ENCODE results near the gene FREY1.

FREY1 gene

DNA sequence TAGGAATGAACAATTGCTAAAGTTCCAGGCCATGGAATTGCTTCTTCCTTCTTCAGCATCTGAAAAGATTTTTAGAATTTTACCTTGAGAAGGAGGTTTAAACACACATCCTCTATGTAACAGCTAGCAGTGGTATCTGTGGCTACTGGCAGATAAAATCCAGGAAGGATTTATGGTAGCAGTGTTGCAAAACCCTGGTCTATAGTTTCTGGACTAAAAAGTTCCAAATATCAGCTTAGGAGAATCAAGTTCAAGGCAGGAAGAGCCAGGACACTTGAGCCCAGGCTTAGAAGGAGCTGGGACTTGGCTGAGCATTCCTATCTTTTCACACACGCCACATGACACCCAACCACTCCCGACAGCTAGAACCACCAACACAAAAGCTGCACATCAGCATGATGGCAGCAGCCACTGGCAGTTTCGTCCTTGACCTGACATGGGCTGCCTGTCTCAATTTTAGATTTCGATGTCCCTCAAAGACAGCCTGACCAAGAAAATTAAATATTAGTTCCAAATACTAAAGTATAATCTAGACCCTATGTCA, 29.5 kb upstream of the FREY1 start:
- no peak for TF ChIP-seq CTCF (IDR thresholded peaks at IDR 0.05; ENCODE audit: low read depth, low read length, poor library complexity, severe bottlenecking)
- Histone ChIP-seq H4K20me1 (ENCODE audit: control insufficient read depth, insufficient read depth, low read depth, low read length) (no peaks in the 10 kb centered on the region), H3K27ac (ENCODE audit: low read depth, low read length) (no peak overlapping the region)

DNA sequence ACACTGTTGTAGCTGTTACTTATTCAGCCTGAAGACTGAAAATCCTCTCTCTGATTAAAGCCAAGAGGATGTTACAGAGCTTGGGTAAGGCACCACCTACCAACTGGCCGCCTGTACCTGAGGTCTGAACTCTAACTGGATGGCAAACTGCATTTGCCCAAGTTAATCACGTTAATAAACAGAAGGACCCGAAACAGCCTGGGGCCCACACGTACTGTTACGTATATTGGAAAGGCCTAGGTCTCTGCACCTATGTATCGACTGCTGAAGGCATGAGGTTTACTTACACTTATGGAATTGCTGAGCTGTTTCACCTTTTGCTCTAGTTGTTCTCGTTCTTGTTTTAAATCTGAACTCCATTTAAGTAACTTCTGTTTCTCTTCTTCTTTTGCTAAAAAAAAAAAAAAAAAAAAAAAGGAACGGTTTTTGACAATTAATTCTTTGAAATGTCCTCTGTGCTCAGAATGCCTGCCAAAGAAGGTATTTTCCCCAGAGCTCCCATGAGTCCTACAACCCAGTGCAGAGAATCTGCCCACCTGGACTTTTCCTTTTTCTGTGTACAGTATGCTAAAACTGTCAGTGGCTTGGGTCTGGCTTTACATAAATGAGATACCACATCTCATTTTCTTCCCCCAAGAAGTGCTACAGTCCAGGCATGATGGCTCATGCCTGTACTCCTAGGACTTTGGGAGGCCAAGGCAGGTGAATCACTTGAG, 28.4 kb upstream of the FREY1 start:
- Histone ChIP-seq H3K79me2 (ENCODE audit: control insufficient read depth, low read length) (peaks cover 31% of the 10 kb centered on the region), H3K27me3 (ENCODE audit: control insufficient read depth, low read length) (no peaks in the 10 kb centered on the region), H3K36me3 (ENCODE audit: control insufficient read depth, low read length) (peaks cover 48% of the 10 kb centered on the region), H3K4me3 (ENCODE audit: low read length) (peak overlapping the region; percentile 25), H3K27ac (ENCODE audit: low read depth, low read length) (peak overlapping the region; percentile 36), H3K9me3 (ENCODE audit: control insufficient read depth, insufficient read depth, low read length) (no peaks in the 10 kb centered on the region), H4K20me1 (ENCODE audit: control insufficient read depth, insufficient read depth, low read depth, low read length) (no peaks in the 10 kb centered on the region), H3K4me1 (ENCODE audit: control insufficient read depth, low read length) (peaks cover 92% of the 10 kb centered on the region), H3F3A (ENCODE audit: control insufficient read depth, insufficient read depth) (peaks cover 38% of the 10 kb centered on the region), H3K9me2 (replicated peaks; ENCODE audit: control insufficient read depth, low read length) (no peaks in the 10 kb centered on the region), H3K4me2 (ENCODE audit: low read length) (peak overlapping the region; percentile 75)
- no peak for TF ChIP-seq CTCF (IDR thresholded peaks at IDR 0.05; ENCODE audit: low read depth, low read length, poor library complexity, severe bottlenecking)

More for the DNA sequence above, 29.5 kb upstream of the FREY1 start:
- Histone ChIP-seq H3K9me3 (ENCODE audit: control insufficient read depth, insufficient read depth, low read length) (no peaks in the 10 kb centered on the region), H3K36me3 (ENCODE audit: control insufficient read depth, low read length) (peaks cover 41% of the 10 kb centered on the region), H3K79me2 (ENCODE audit: control insufficient read depth, low read length) (peaks cover 24% of the 10 kb centered on the region), H3F3A (ENCODE audit: control insufficient read depth, insufficient read depth) (peaks cover 32% of the 10 kb centered on the region), H3K4me3 (ENCODE audit: low read length) (no peak overlapping the region), H3K9me2 (replicated peaks; ENCODE audit: control insufficient read depth, low read length) (no peaks in the 10 kb centered on the region), H3K4me1 (ENCODE audit: control insufficient read depth, low read length) (peaks cover 81% of the 10 kb centered on the region), H3K27me3 (ENCODE audit: control insufficient read depth, low read length) (no peaks in the 10 kb centered on the region), H3K4me2 (ENCODE audit: low read length) (no peak overlapping the region)

DNA sequence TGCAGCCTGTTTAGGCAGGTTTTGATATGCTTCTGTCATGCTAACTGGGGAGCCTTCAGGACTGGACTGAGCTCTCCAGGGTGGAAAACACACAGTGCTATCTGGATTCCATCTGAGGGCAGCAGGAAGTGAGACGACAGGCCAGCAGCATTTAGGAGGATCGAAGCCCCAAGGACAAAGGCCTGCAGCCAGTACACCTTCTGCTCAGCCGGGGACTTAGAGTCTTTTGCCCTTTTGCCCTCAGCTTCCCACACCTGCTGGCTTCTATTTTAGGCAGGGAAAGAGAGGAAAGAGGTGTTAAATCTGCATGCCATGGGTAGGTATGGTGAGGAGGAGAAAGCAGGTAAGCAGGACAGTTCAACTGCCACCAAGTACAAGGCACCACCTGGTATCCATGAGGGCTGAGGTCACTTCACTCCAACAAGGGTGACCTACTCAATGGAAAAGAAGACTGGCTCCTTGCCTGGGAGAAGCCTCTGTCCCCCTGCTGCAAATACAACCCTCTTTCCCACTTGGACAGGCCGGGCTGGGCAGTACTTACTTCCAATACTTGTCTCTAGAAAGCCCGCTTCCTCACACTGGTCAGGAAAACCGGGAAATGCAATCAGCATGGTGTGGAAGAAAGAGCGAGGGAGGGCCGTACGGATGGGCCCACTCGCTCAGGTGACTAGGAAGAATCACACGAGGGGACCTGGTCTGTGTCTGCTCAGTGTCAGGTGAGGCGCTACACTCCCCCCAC, 27.7 kb upstream of the FREY1 start:
- H3K27me3 ChIP-seq (ENCODE audit: control insufficient read depth, low read length) = no peaks in the 10 kb centered on the region
- peak overlapping the region; percentile 75 for H3K4me2 ChIP-seq (ENCODE audit: low read length)
- H3K27ac ChIP-seq (ENCODE audit: low read depth, low read length) = peak overlapping the region; percentile 98
- H3K4me3 ChIP-seq (ENCODE audit: low read length) = peak overlapping the region; percentile 78
- peaks cover 31% of the 10 kb centered on the region for H3K79me2 ChIP-seq (ENCODE audit: control insufficient read depth, low read length)
- peaks cover 48% of the 10 kb centered on the region for H3K36me3 ChIP-seq (ENCODE audit: control insufficient read depth, low read length)
- no peaks in the 10 kb centered on the region for H3K9me3 ChIP-seq (ENCODE audit: control insufficient read depth, insufficient read depth, low read length)
- no peak for TF ChIP-seq EZH2phosphoT487 (IDR thresholded peaks at IDR 0.05; ENCODE audit: borderline replicate concordance, low read length)
- peaks cover 97% of the 10 kb centered on the region for H3K4me1 ChIP-seq (ENCODE audit: control insufficient read depth, low read length)
- no peaks in the 10 kb centered on the region for H3K9me2 ChIP-seq (replicated peaks; ENCODE audit: control insufficient read depth, low read length)
- H4K20me1 ChIP-seq (ENCODE audit: control insufficient read depth, insufficient read depth, low read depth, low read length) = no peaks in the 10 kb centered on the region
- peaks cover 41% of the 10 kb centered on the region for H3F3A ChIP-seq (ENCODE audit: control insufficient read depth, insufficient read depth)

Measured in DOHH2 (cell line).